ENCODE measurements around the gene PSMD5.
A peak's percentile ranks its signal among the peaks of the same experiment; 100 is the strongest.

Gene PSMD5

DNA sequence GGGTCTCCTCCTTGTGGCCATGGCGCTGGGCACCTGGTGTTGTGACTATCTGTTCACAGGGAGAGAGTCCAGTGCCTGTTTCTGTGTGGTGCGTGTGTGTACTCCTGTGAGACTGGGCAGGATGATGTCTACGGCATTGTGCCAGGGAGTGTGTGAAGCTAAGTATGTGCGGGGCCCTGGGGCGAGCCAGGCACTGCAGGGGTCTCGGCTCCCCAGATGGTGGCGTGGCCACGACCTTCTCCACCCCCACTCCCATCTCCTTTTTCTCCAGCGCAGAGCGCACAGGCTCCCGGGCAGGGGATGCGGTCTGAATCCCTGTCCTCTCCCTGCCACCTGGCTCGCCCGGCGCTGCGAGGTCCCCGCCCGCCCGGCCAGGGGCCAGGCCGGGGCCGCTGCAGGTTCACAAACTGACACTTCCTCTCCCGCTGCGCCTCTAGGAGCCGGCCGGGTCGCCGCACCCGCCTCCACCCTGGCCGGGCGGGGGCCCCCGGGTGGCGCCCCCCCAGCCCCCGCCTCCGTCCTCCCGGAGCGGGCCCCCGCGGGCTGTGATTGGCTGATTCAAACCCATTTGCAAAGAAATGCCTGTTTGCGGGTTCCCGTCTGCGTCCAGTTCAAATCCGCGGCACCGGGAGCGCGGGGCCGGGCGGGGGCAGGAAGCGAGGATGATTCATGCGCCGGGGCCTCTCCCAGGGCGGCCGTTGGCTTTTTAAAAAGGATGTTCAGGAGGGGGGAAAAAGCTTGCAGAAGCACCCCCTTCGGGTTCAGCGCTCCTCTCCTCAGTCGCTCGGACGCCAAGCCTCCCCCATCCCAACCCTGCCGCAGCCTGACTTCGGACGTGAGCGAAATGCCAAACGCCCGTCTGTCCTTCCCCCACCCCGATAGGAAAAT, 33.5 kb upstream of the PSMD5 start:
- peaks cover 73% of the 10 kb centered on the region for H3K4me1 ChIP-seq (ENCODE audit: control insufficient read depth, low read length)
- H3K4me2 ChIP-seq (ENCODE audit: low read length): peak overlapping the region; percentile 98
- H3K9me2 ChIP-seq (replicated peaks; ENCODE audit: control insufficient read depth, low read length): no peaks in the 10 kb centered on the region
- H3F3A ChIP-seq (ENCODE audit: control insufficient read depth, insufficient read depth): peaks cover 43% of the 10 kb centered on the region
- peaks cover 40% of the 10 kb centered on the region for H3K79me2 ChIP-seq (ENCODE audit: control insufficient read depth, low read length)
- H3K36me3 ChIP-seq (ENCODE audit: control insufficient read depth, low read length): peaks cover 66% of the 10 kb centered on the region
- H3K9me3 ChIP-seq (ENCODE audit: control insufficient read depth, insufficient read depth, low read length): no peaks in the 10 kb centered on the region
- peak overlapping the region; percentile 97 for H3K27ac ChIP-seq (ENCODE audit: low read depth, low read length)
- no peaks in the 10 kb centered on the region for H3K27me3 ChIP-seq (ENCODE audit: control insufficient read depth, low read length)
- no peaks in the 10 kb centered on the region for H4K20me1 ChIP-seq (ENCODE audit: control insufficient read depth, insufficient read depth, low read depth, low read length)
- peak overlapping the region; percentile 90 for H3K4me3 ChIP-seq (ENCODE audit: low read length)
- no peak for TF ChIP-seq EZH2phosphoT487 (IDR thresholded peaks at IDR 0.05; ENCODE audit: borderline replicate concordance, low read length)
- TF ChIP-seq, protein P1, sequence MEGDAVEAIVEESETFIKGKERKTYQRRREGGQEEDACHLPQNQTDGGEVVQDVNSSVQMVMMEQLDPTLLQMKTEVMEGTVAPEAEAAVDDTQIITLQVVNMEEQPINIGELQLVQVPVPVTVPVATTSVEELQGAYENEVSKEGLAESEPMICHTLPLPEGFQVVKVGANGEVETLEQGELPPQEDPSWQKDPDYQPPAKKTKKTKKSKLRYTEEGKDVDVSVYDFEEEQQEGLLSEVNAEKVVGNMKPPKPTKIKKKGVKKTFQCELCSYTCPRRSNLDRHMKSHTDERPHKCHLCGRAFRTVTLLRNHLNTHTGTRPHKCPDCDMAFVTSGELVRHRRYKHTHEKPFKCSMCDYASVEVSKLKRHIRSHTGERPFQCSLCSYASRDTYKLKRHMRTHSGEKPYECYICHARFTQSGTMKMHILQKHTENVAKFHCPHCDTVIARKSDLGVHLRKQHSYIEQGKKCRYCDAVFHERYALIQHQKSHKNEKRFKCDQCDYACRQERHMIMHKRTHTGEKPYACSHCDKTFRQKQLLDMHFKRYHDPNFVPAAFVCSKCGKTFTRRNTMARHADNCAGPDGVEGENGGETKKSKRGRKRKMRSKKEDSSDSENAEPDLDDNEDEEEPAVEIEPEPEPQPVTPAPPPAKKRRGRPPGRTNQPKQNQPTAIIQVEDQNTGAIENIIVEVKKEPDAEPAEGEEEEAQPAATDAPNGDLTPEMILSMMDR (IDR thresholded peaks at IDR 0.05; ENCODE audit: low read depth, low read length, poor library complexity, severe bottlenecking): peak; percentile 25

DNA sequence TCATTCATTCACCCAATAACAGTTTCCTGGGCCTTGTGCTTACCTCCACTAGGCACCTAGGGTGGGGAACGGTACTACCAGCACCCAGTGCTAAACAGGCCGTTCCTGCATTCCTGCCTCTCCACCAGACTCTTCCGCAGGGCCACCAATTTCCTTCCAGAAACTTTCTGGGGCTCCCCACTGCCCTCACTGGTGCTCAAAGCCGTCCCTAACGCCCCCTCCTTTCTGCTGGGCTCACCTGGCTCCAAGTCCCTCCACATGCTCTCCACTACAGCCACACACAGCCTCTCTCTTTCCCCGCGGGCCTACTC, 32.9 kb upstream of the PSMD5 start:
- Histone ChIP-seq H3K36me3 (ENCODE audit: control insufficient read depth, low read length) (peaks cover 72% of the 10 kb centered on the region), H3K4me1 (ENCODE audit: control insufficient read depth, low read length) (peaks cover 68% of the 10 kb centered on the region), H3K9me2 (replicated peaks; ENCODE audit: control insufficient read depth, low read length) (no peaks in the 10 kb centered on the region), H3K9me3 (ENCODE audit: control insufficient read depth, insufficient read depth, low read length) (no peaks in the 10 kb centered on the region), H4K20me1 (ENCODE audit: control insufficient read depth, insufficient read depth, low read depth, low read length) (no peaks in the 10 kb centered on the region), H3K79me2 (ENCODE audit: control insufficient read depth, low read length) (peaks cover 40% of the 10 kb centered on the region), H3K27ac (ENCODE audit: low read depth, low read length) (peak overlapping the region; percentile 97), H3K4me3 (ENCODE audit: low read length) (peak overlapping the region; percentile 90), H3K27me3 (ENCODE audit: control insufficient read depth, low read length) (no peaks in the 10 kb centered on the region), H3F3A (ENCODE audit: control insufficient read depth, insufficient read depth) (peaks cover 47% of the 10 kb centered on the region), H3K4me2 (ENCODE audit: low read length) (peak overlapping the region; percentile 98)
- TF ChIP-seq EZH2phosphoT487 (IDR thresholded peaks at IDR 0.05; ENCODE audit: borderline replicate concordance, low read length): no peak
- TF ChIP-seq, protein P1 (IDR thresholded peaks at IDR 0.05; ENCODE audit: low read depth, low read length, poor library complexity, severe bottlenecking): no peak

DNA sequence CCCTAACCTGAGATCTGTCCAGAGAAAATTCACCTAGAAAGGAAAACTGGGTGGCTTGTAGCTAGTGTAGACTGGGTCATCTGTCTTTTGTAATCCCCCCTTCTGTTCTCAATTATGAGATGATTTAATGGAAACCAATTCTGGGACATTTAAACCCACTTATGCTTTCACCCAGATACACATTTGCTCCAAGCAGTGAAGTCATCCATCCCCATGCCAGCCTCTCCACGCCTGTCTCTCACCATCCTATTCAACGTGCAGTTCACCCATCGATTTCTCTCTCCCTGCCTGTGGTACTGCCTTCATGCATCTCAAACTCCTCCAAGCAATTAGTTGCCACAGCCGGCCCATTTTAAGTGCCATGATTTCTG, 32.5 kb upstream of the PSMD5 start:
- no peaks in the 10 kb centered on the region for H3K27me3 ChIP-seq (ENCODE audit: control insufficient read depth, low read length)
- peaks cover 68% of the 10 kb centered on the region for H3K4me1 ChIP-seq (ENCODE audit: control insufficient read depth, low read length)
- peaks cover 40% of the 10 kb centered on the region for H3K79me2 ChIP-seq (ENCODE audit: control insufficient read depth, low read length)
- H3K36me3 ChIP-seq (ENCODE audit: control insufficient read depth, low read length): peaks cover 76% of the 10 kb centered on the region
- peak overlapping the region; percentile 90 for H3K4me3 ChIP-seq (ENCODE audit: low read length)
- H3K9me3 ChIP-seq (ENCODE audit: control insufficient read depth, insufficient read depth, low read length): no peaks in the 10 kb centered on the region
- TF ChIP-seq EZH2phosphoT487 (IDR thresholded peaks at IDR 0.05; ENCODE audit: borderline replicate concordance, low read length): no peak
- TF ChIP-seq, protein P1 (IDR thresholded peaks at IDR 0.05; ENCODE audit: low read depth, low read length, poor library complexity, severe bottlenecking): no peak
- H3F3A ChIP-seq (ENCODE audit: control insufficient read depth, insufficient read depth): peaks cover 47% of the 10 kb centered on the region
- no peaks in the 10 kb centered on the region for H4K20me1 ChIP-seq (ENCODE audit: control insufficient read depth, insufficient read depth, low read depth, low read length)
- no peaks in the 10 kb centered on the region for H3K9me2 ChIP-seq (replicated peaks; ENCODE audit: control insufficient read depth, low read length)
- H3K27ac ChIP-seq (ENCODE audit: low read depth, low read length): peak overlapping the region; percentile 97
- H3K4me2 ChIP-seq (ENCODE audit: low read length): peak overlapping the region; percentile 98
